GM18519 (cell line): Measurements from ENCODE around the gene ZNF668.
"Not testable (repeated sequence)": the region's sequence is repeated elsewhere in the genome, so short reads cannot be mapped to it uniquely, and the experiment has no call there.

ENCODE experiments used
- ATAC-seq: cut with Tn5 transposase; IDR thresholded peaks from one replicate; pipeline ENCODE4 v1.9.1; 2021; ENCODE audit warnings: mild to moderate bottlenecking, moderate library complexity; ENCODE audit not compliant: unreplicated experiment, low FRiP score

Gene ZNF668

GRCh38 chr16:31105677-31106213 is 31.7 kb upstream of the ZNF668 start:
- ATAC-seq = no peak

DNA sequence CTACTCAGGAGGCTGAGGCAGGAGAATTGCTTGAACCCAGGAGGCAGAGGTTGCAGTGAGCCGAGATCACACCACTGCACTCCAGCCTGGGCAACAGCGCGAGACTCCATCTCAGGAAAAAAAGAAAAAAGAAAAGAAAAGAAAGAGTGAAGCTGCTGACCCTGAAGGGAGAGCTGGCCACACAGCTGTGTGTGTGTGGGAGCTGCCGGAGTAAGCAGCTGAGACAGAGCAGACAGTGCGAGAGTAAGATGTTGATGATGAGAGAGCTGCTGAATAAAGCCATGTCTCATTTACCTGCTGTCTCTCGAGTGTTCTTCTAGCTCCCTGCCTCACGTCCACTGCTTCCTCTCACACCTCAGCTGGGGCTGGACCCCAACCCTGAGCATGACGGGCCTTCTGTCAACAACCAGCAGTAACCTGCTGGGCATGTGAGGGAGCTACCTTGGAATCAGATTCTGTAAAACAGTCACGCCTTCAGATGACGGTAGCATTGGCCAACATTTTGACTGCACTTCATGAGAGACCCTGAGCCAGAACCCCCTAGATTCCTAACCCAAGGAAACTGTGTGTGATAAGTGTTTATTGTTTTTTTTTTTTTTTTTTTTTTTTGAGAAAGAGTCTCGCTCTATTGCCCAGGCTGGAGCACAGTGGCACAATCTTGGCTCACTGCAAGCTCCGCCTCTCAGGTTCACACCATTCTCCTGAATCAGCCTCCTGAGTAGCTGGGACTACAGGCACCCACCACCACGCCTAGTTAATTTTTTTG is 27.0 kb upstream of the ZNF668 start:
- ATAC-seq = not testable (repeated sequence)

- no peak for ATAC-seq
Measured at GRCh38 chr16:31099860-31100638, 26.0 kb upstream of the ZNF668 start.

DNA sequence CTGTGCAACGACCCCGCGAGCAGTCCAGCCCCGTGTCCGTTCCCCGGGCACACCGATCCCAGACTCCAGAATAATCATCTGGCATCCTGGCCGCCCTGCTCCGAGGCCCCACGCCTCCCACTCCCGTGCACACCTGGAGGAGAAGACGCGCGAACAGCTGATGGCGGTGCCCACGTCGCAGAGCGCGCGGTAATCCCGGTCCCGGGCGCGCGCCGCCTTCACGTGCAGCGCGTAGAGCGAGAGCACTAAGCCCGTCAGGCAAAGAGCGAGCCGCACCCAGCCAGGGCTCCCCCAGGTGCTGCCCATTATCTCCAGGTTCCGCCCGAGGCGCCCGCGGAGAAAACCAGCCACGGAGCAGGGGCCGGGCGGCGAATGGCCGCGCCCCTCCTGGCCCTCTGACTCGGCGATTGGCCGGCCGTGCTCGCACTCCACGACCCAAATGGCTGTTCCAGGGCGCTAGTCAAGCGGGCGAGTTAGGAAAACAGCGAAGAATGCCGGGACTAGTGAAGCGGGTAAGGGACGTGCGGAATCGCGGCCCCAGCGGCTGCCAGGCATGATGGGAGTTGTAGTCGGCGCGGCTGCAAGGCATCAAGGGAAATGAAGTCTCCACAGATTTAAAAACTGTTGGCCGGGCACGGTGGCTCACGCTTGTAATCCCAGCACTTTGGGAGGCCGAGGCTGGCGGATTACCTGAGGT is 20.5 kb upstream of the ZNF668 start, which contains the start of gene VKORC1:
TSS of gene VKORC1 (minus strand) at position 374 of the 697 bp plus-strand sequence. CDS start at position 306, 68 bp downstream.
- peak; percentile 63 for ATAC-seq

- ATAC-seq = no peak
Measured at GRCh38 chr16:31094088-31094423, 20.0 kb upstream of the ZNF668 start.

- no peak for ATAC-seq
Measured at GRCh38 chr16:31093132-31093703, 19.2 kb upstream of the ZNF668 start.

DNA sequence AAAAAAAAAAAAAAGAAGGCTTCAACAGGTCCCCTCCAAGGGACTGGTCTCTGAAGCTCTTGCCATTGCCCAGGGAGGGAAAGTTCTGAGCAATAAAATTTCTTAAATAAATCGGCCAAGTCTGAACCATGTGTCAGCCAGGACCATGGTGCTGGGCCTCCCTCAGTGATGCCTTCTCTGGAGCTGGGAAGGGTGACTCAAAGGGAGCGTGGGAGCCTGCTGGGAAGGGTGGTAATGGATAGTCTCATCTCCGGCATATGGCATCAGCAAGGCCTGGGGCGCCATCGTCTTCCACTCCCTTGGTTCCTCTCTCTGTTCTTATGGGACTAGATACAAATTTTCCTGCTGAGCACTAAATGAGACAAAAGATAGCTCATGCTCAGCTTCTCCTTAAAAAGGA is 18.3 kb upstream of the ZNF668 start:
- no peak for ATAC-seq

GRCh38 chr16:31090540-31090939 is 16.5 kb upstream of the ZNF668 start:
- no peak for ATAC-seq

DNA sequence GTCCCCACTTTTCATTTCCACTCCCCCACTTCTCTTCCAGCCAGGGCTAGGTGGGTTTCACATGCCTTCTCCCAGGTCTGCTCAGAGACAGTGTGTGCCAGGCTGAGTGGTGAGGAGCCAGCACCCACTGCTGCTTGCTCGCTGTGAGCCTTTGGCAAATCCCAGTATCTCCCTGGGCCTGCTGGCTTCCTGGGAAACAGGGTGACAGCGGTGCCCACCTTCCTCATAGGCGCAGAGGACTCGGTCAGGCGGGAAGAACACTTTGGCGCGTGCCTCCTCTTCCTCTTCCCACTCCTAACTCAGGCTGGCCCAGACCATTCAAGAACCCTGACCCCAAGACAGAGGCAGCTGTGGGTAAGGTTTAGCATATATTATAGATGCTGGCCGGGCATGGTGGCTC is 15.2 kb upstream of the ZNF668 start:
- ATAC-seq = no peak

DNA sequence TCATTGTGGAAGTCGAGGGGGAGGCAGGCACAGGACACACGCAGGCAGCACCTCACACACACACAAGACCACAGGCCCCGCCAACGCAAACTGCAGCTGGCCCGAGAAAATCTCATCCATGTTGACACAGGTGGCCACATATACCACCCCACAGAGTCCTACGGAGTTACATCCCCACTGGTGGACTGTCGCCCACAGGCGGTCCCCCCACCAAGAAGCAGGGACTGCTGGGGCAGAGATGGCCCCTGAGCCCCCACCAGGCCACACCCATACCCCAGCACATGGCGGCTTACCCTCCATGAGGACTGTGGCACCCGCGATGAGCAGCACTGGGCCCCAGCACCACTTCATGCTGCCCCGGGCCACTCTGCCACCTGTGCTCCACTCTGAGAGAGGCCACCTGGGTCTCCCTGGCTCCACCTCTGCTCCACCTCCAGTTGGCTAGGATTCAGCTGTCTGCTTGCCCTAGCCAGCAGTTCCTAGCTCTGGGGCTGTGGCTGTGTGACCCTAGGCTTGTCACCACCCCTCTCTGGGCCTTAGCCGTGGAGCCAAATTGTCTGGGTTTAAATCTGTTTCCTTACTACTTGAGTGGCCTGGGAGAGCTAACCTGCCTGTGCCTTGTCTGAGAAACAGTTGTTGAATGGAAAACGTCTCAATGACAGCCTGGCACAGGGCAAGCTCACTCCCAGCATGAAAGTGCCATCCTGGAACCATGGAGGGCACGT is 14.6 kb upstream of the ZNF668 start, which contains the start of gene PRSS53:
TSS of gene PRSS53 (minus strand) at position 485 of the 725 bp plus-strand sequence. CDS start at position 351, 134 bp downstream.
- ATAC-seq = no peak

GRCh38 chr16:31087971-31088370 is 13.9 kb upstream of the ZNF668 start:
- ATAC-seq = no peak

DNA sequence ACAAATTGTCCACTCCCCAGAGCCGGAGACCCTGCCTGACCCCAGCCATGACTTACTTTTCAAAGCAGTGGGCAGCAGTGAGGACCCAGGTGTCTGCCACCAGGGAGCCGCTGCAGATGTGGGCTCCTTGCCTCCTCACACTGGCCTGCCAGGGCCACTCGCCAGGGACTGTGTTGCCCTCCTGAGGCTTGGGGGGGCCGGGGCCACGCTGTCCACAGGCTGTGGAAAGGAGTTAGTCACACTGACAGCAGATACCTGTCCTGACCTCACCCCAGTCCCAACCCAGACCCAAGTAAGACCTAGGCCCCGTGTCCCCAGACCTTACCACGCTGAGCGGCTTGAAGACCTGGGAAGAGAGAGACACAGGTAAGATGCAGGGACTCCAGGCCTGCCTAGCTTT is 13.4 kb upstream of the ZNF668 start:
- ATAC-seq = no peak

GRCh38 chr16:31086629-31086906 is 12.5 kb upstream of the ZNF668 start:
- no peak for ATAC-seq

DNA sequence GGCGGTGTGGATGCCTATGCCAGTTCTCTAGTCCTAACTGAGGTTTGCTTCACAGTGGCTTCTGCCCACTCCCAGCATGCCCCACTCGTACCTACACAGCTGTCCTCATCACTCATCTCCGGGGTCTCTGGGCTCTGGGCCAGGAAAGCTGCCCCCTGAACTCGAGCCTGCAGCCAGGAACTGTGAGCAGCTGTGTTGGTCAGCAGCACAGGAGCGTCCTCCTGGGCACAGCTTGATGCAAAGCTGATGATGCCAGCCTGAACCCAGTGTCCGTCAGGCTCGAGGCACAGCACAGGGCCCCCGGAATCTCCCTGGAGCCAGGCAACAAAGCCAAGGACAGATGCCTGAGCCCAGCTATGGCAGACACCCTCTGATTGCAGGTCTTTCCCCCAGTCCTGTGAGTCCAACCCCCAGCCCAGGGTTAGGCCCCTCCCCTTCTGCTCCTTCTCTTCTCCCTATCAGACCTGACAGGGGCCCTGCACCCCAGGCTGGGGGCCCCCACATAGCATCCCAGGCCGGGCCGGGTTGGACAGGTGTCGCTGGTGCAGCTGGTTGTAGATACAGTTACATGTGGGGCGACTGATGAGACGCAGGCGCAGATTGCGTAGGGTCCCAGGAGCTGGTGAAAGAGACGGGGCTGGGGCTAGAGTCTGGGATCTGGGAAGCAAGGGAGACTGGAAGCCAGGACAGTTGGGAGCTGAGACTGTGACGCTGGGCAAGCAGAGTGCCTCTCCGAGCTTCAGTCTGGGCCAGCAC is 12.0 kb upstream of the ZNF668 start:
- no peak for ATAC-seq

DNA sequence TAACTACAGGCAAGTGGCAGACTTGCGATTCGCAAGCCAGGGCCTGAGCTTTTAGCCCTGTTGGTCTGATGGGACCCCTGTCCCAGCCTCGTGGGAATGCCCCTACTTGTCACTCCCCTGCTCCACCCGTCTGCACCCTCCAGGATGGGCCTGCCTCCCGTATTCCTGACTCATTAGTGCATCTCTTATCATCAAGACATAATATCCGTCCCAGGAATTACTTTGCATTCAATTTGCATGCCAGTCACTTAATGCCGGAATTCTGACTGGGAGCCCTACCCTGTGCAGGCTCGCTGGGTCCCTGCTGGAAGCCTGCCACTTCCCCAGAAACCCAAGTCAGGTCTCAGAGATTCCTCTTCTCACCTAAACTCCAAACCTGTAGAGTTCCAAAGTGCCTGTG is 11.4 kb upstream of the ZNF668 start:
- ATAC-seq = no peak

GRCh38 chr16:31084584-31085302 is 10.7 kb upstream of the ZNF668 start:
- ATAC-seq = no peak

- no peak for ATAC-seq
Measured at GRCh38 chr16:31083981-31084380, 9.9 kb upstream of the ZNF668 start.

- no peak for ATAC-seq
Measured at GRCh38 chr16:31083556-31083955, 9.5 kb upstream of the ZNF668 start.

GRCh38 chr16:31083081-31083480 is 9.0 kb upstream of the ZNF668 start:
- no peak for ATAC-seq
